Liver (tissue), 9 donors: ENCODE results near the gene IL1RAP. TPM values are rescaled to one million over a fixed set of nuclear protein-coding genes. Genes with fewer than 3 reads are reported as not detected.

Experiments used
- DNase-seq: peaks from one replicate; pipeline ENCODE4 v3.0.0-alpha.2; 2017; ENCODE audit warnings: low spot score
- H3K27ac ChIP-seq, 2 donors: one replicate each; pipeline ENCODE4 v1.7.0; 2013; ENCODE audit warnings: inconsistent platforms in 2 of 2, low read length in 2 of 2, control low read depth in 1 of 2, low read depth in 1 of 2, mild to moderate bottlenecking in 1 of 2
- H3K27me3 ChIP-seq, 4 donors: one replicate each; pipeline versions ENCODE4 v1.6.1 to v1.7.0; 2013; ENCODE audit warnings: low read length in 3 of 4, inconsistent platforms in 1 of 4, mild to moderate bottlenecking in 1 of 4, moderate library complexity in 1 of 4; ENCODE audit not compliant: control insufficient read depth in 4 of 4, insufficient read depth in 4 of 4
- H3K36me3 ChIP-seq, 4 donors: one replicate each; pipeline versions ENCODE4 v1.6.1 to v1.7.0; 2013; ENCODE audit warnings: low read length in 3 of 4, mild to moderate bottlenecking in 3 of 4, low read depth in 1 of 4, moderate library complexity in 1 of 4; ENCODE audit not compliant: control insufficient read depth in 4 of 4, insufficient read depth in 3 of 4
- H3K4me1 ChIP-seq, 4 donors: one replicate each; pipeline versions ENCODE4 v1.6.1 to v1.7.0; 2013; ENCODE audit warnings: low read length in 3 of 4, mild to moderate bottlenecking in 3 of 4, moderate library complexity in 1 of 4; ENCODE audit not compliant: control insufficient read depth in 4 of 4, insufficient read depth in 4 of 4
- H3K4me3 ChIP-seq, 3 donors: one replicate each; pipeline versions ENCODE4 v1.6.1 to v1.7.0; 2013; ENCODE audit warnings: low read length in 3 of 3, control low read depth in 1 of 3, low read depth in 1 of 3, mild to moderate bottlenecking in 1 of 3
- H3K9ac ChIP-seq, 2 donors: one replicate each; pipeline ENCODE4 v1.7.0; 2013; ENCODE audit warnings: low read length in 2 of 2, mild to moderate bottlenecking in 2 of 2, moderate library complexity in 2 of 2, control low read depth in 1 of 2, low read depth in 1 of 2
- H3K9me3 ChIP-seq, 4 donors: one replicate each; pipeline versions ENCODE4 v1.6.1 to v1.7.0; 2013; ENCODE audit warnings: low read length in 3 of 4; ENCODE audit not compliant: control insufficient read depth in 4 of 4
- ATF3 ChIP-seq: IDR thresholded peaks from 2 replicates; pipeline ENCODE4 v1.6.1; 2016; ENCODE audit warnings: antibody characterized with exemption
- EGR1 ChIP-seq, 2 donors: IDR thresholded peaks; 2 replicates each; pipeline ENCODE4 v1.6.1; 2016 to 2018; ENCODE audit warnings: antibody characterized with exemption in 2 of 2, low read depth in 2 of 2
- FOXA1 ChIP-seq: IDR thresholded peaks from 2 replicates; pipeline ENCODE4 v1.6.1; 2016; ENCODE audit warnings: antibody characterized with exemption
- FOXA2 ChIP-seq: IDR thresholded peaks from 2 replicates; pipeline ENCODE4 v1.6.1; 2016; ENCODE audit warnings: antibody characterized with exemption
- HNF4A ChIP-seq, 2 donors: conservative IDR thresholded peaks; 2 replicates each; pipeline ENCODE4 v1.6.1; 2016; ENCODE audit warnings: antibody characterized with exemption in 2 of 2, mild to moderate bottlenecking in 2 of 2
- JUND ChIP-seq, 2 donors: IDR thresholded peaks; 2 replicates each; pipeline ENCODE4 v1.6.1; 2016; ENCODE audit warnings: antibody characterized with exemption in 2 of 2
- MAX ChIP-seq: IDR thresholded peaks from 2 replicates; pipeline ENCODE4 v1.6.1; 2016; ENCODE audit warnings: antibody characterized with exemption
- NR2F2 ChIP-seq: IDR thresholded peaks from 2 replicates; pipeline ENCODE4 v1.6.1; 2016; ENCODE audit warnings: antibody characterized with exemption
- RAD21 ChIP-seq, 2 donors: IDR thresholded peaks; 2 replicates each; pipeline ENCODE4 v1.6.1; 2016; ENCODE audit warnings: antibody characterized with exemption in 2 of 2, mild to moderate bottlenecking in 2 of 2
- REST ChIP-seq: IDR thresholded peaks from 2 replicates; pipeline ENCODE4 v1.6.1; 2016; ENCODE audit warnings: antibody characterized with exemption, mild to moderate bottlenecking
- RXRA ChIP-seq, 2 donors: IDR thresholded peaks; 2 replicates each; pipeline ENCODE4 v1.6.1; 2017 to 2018; ENCODE audit warnings: antibody characterized with exemption in 2 of 2, mild to moderate bottlenecking in 1 of 2
- SP1 ChIP-seq: IDR thresholded peaks from 2 replicates; pipeline ENCODE4 v1.6.1; 2018; ENCODE audit warnings: antibody characterized with exemption, mild to moderate bottlenecking
- ZBTB33 ChIP-seq: IDR thresholded peaks from 2 replicates; pipeline ENCODE4 v1.6.1; 2016; ENCODE audit warnings: antibody characterized with exemption
- WGBS: extraction: QIAGEN DNeasy Blood & Tissue Kit; methylation state at CpG from one replicate; pipeline ENCODE4 v1.1.7; 2013; 5-methylcytosine and 5-hydroxymethylcytosine counted together
- polyA plus RNA-seq, 2 donors: library from polyadenylated mRNA; stranded (reverse) in 1 of 2; unstranded in 1 of 2; fragments of 200-250 nt in 1 of 2; fragments of >200 nt in 1 of 2; fragmentation: Nextera tagmentation in 1 of 2; extraction: Ambion mirVana in 1 of 2; gene quantifications; one replicate each; pipeline versions ENCODE4 v1.2.1 to v1.2.3, GENCODE V29; 2013 to 2015
- total RNA-seq, 2 donors: library from RNA; depleted of rRNA; stranded (reverse); fragments of >200 nt; gene quantifications; one replicate each; pipeline ENCODE4 v1.2.3, GENCODE V29; 2014
- donor health status: healthy.
- donor health status: healthy.
- donor health status: healthy.
- donor health status: healthy.
- donor health status: healthy.

IL1RAP gene
- total and polyA plus RNA-seq, 4 donors, result 53.7 to 230 (median 71.6) TPM

- Histone ChIP-seq H3K9ac (no peak overlapping the region), H3K4me1 (peaks cover 0 to 31% (median 9%) of the 10 kb centered on the region in 4 donors), H3K9me3 (no peaks in the 10 kb centered on the region), H3K36me3 (no peaks in the 10 kb centered on the region), H3K27ac (peak overlapping the region in 1 of 2 donors; percentile 76), H3K4me3 (no peak overlapping the region), H3K27me3 (no peaks in the 10 kb centered on the region)
- 94% methylated on average over 3 of the region's 3 CpGs for WGBS
- no peak for DNase-seq
- TF ChIP-seq REST (no peak), SP1 (no peak), ZBTB33 (no peak), RAD21 (IDR thresholded peaks at IDR 0.05) (no peak), RXRA (IDR thresholded peaks at IDR 0.05) (no peak), FOXA1 (no peak), NR2F2 (no peak), FOXA2 (no peak), EGR1 (IDR thresholded peaks at IDR 0.05; ENCODE audit: low read depth in 2 of 2) (no peak), MAX (no peak), JUND (IDR thresholded peaks at IDR 0.05) (no peak)
Observed at GRCh38 chr3:190512666-190513065, 1.2 kb upstream of the IL1RAP start.

GRCh38 chr3:190514413-190515153 lies 698 bp downstream of the IL1RAP start:
- Histone ChIP-seq H3K4me3 (peak overlapping the region; percentile 81 to 95 (median 88)), H3K4me1 (peaks cover 0 to 38% (median 9%) of the 10 kb centered on the region in 4 donors), H3K9ac (peak overlapping the region; percentile 88 to 89), H3K27me3 (no peaks in the 10 kb centered on the region), H3K27ac (peak overlapping the region; percentile 76 to 84), H3K36me3 (peaks cover 0 to 9% (median 0%) of the 10 kb centered on the region in 4 donors), H3K9me3 (no peaks in the 10 kb centered on the region)
- DNase-seq, result peak; percentile 40
- WGBS, result under 1% methylated on average over 29 of the region's 29 CpGs
- TF ChIP-seq RAD21 (IDR thresholded peaks at IDR 0.05), result peak; percentile 20 to 47
- no peak for TF ChIP-seq ATF3
- TF ChIP-seq HNF4A (conservative IDR thresholded peaks at IDR 0.05), result peak in 1 of 2 donors; percentile 15
